HL-60 (cell line): ENCODE data around the gene SCO2.

Experiments used
- DNase-seq, 2 experiments: peaks; one replicate each; pipeline ENCODE4 v3.0.0-alpha.2; 2010 to 2020; ENCODE audit warnings: low read depth in 1 of 2, low spot score in 1 of 2
- H3K27ac ChIP-seq: fragments of 250-450 bp; sonication (Bioruptor Pico); replicated peaks from 2 replicates; pipeline ENCODE4 v1.5.1; 2020; ENCODE audit warnings: mild to moderate bottlenecking, moderate library complexity
- H3K27me3 ChIP-seq: fragments of 250-450 bp; sonication (Bioruptor Pico); 2 replicates; pipeline ENCODE4 v1.5.1; 2021; ENCODE audit warnings: mild to moderate bottlenecking, moderate library complexity; ENCODE audit not compliant: insufficient read depth, poor library complexity, severe bottlenecking
- H3K4me3 ChIP-seq: replicated peaks from 2 replicates; pipeline ENCODE4 v1.5.1; 2011; ENCODE audit warnings: mild to moderate bottlenecking, control low read depth, low read length; ENCODE audit not compliant: insufficient read depth
- CTCF ChIP-seq: IDR thresholded peaks from one replicate; pipeline ENCODE4 v1.5.1; 2011; ENCODE audit warnings: low read length, control low read depth, inconsistent platforms; ENCODE audit not compliant: insufficient read depth
- GABPA ChIP-seq: IDR thresholded peaks from 2 replicates; pipeline ENCODE4 v1.6.1; 2012; ENCODE audit warnings: low read depth
- POLR2AphosphoS5 ChIP-seq: IDR thresholded peaks from 2 replicates; pipeline ENCODE4 v1.6.1; 2012; ENCODE audit warnings: low read depth
- REST ChIP-seq: IDR thresholded peaks from 2 replicates; pipeline ENCODE4 v1.6.1; 2012; ENCODE audit warnings: low read depth; ENCODE audit not compliant: insufficient replicate concordance
- SPI1 ChIP-seq: IDR thresholded peaks from 2 replicates; pipeline ENCODE4 v1.6.1; 2012; ENCODE audit warnings: low read depth, mild to moderate bottlenecking, borderline replicate concordance

SCO2 gene

GRCh38 chr22:50564289-50564688 is 38.9 kb upstream of the SCO2 start:
- Histone ChIP-seq H3K27ac (no peak overlapping the region), H3K27me3 (no peaks in the 10 kb centered on the region), H3K4me3 (no peak overlapping the region)
- TF ChIP-seq REST (no peak), GABPA (no peak), POLR2AphosphoS5 (no peak), CTCF (no peak), SPI1 (no peak)
- DNase-seq, result no peak

- H3K4me3 ChIP-seq, result peak overlapping the region; percentile 59
- H3K27ac ChIP-seq, result 0 out of 2 replicates have a peak overlapping the region, but pooled peaks have one; percentile 37
- no peak for DNase-seq
- H3K27me3 ChIP-seq, result no peaks in the 10 kb centered on the region
- no peak for TF ChIP-seq REST
- no peak for TF ChIP-seq SPI1
- no peak for TF ChIP-seq POLR2AphosphoS5
These were observed 38.2 kb upstream of the SCO2 start for GRCh38 chr22:50563413-50564160.

GRCh38 chr22:50562523-50563412 is 37.4 kb upstream of the SCO2 start, which contains the start of gene SYCE3:
Gene SYCE3, minus strand, starts transcription at chr22:50562919. Its CDS starts 6,514 bp downstream, at chr22:50556405.
- no peak for TF ChIP-seq REST
- TF ChIP-seq SPI1, result no peak; the same call in 1 of the 2 replicates
- peak; percentile 72 for TF ChIP-seq CTCF
- TF ChIP-seq GABPA, result peak; percentile 33; the same call in 1 of the 2 replicates
- TF ChIP-seq POLR2AphosphoS5, result 0 out of 2 replicates have a peak, but pooled peaks have one; percentile 31
- Histone ChIP-seq H3K4me3 (peak within 1 kb of the TSS; percentile 59), H3K27me3 (no peaks in the 10 kb centered on the region), H3K27ac (0 out of 2 replicates have a peak within 1 kb of the TSS, but pooled peaks have one; percentile 37)
- peak; percentile 94 to 98 for DNase-seq
